ENCODE results near the gene TASOR. TPM values are rescaled to one million over a fixed set of nuclear protein-coding genes. Genes with fewer than 3 reads are reported as not detected.

TASOR gene
- total and polyA plus RNA-seq, 8 donors = 12.7 to 32.1 (median 17.6) TPM

- 93 to 95% methylated on average over 2 of the region's 2 CpGs for WGBS, 2 donors
- ATAC-seq = no peak
- Histone ChIP-seq H3K36me3 (peaks cover 5 to 32% (median 29%) of the 10 kb centered on the region in 3 donors), H3K27me3 (no peaks in the 10 kb centered on the region), H3K4me3 (no peak overlapping the region), H3K9me3 (no peaks in the 10 kb centered on the region), H3K27ac (no peak overlapping the region), H3K4me1 (no peaks in the 10 kb centered on the region)
- FAIRE-seq = no peak
- intact Hi-C loops (cut with DNase I) = no loop called here
- no peak for DNase-seq
- TF ChIP-seq CTCF (IDR thresholded peaks at IDR 0.05) = no peak
Measured at GRCh38 chr3:56645407-56645806, 37.7 kb downstream of the TASOR start.

- intact Hi-C loops (cut with DNase I) = no loop called here
- DNase-seq (no peak), FAIRE-seq (no peak), ATAC-seq (no peak)
- no peaks in the 10 kb centered on the region for H3K9me3 ChIP-seq
- TF ChIP-seq CTCF (IDR thresholded peaks at IDR 0.05) = no peak
- H3K27ac ChIP-seq = no peak overlapping the region
- peaks cover under 1 to 12% (median 11%) of the 10 kb centered on the region in 3 donors for H3K4me1 ChIP-seq
- H3K4me3 ChIP-seq = no peak overlapping the region
- no peaks in the 10 kb centered on the region for H3K27me3 ChIP-seq
- H3K36me3 ChIP-seq = peaks cover 0 to 40% (median 3%) of the 10 kb centered on the region in 3 donors
- 87 to 88% methylated on average over 9 of the region's 9 CpGs for WGBS, 2 donors
Measured at GRCh38 chr3:56633602-56634535, 49.2 kb downstream of the TASOR start.

Other genes with a start within 250 kb of the TASOR start
- 1 to 10 TPM; 1.3 to 4.8 (median 2.6) TPM for gene ERC2, start 214.8 kb downstream of the TASOR start, total RNA-seq
- 1 to 10 TPM; 1.2 to 1.4 TPM for gene ERC2, start 214.8 kb downstream of the TASOR start, polyA plus RNA-seq
- 10 to 100 TPM in 3 of 6 donors, 1 to 10 TPM in 3; 7.1 to 15.3 (median 11.0) TPM for gene CCDC66, start 126.1 kb downstream of the TASOR start, total RNA-seq
- gene CCDC66, start 126.1 kb downstream of the TASOR start, polyA plus RNA-seq = 10 to 100 TPM in 1 of 2 donors, 1 to 10 TPM in 1; 10.0 to 13.4 TPM
- 10 to 100 TPM; 12.6 to 36.5 (median 26.8) TPM for gene ARHGEF3, start 118.7 kb upstream of the TASOR start, total RNA-seq
- gene ARHGEF3, start 118.7 kb upstream of the TASOR start, polyA plus RNA-seq = 10 to 100 TPM; 11.4 to 11.8 TPM